SK-N-SH (cell line): ENCODE results near the gene FAM219B. TPM values are rescaled to one million over a fixed set of nuclear protein-coding genes. Genes with fewer than 3 reads are reported as not detected.

Experiments used
- CTCF ChIA-PET: fragments of 300-600, 350-600 bp; formaldehyde crosslinking; extraction: SDS; loops from one replicate; lab custom pipeline; 2021; lab: Yijun Ruan, JAX
- POLR2A ChIA-PET: fragments of 350-600 bp; sonication (Branson Sonifier 250); formaldehyde crosslinking; extraction: SDS; loops from one replicate; lab custom pipeline; 2020; ENCODE audit warnings: antibody characterized with exemption, inconsistent platforms; lab: Yijun Ruan, JAX
- DNase-seq: peaks from one replicate; pipeline ENCODE4 v3.0.0; 2012
- H2AFZ ChIP-seq: fragments of 200-600 bp; sonication (generic); 2 replicates; pipeline ENCODE4 v1.8.1; 2016; ENCODE audit warnings: antibody characterized with exemption, mild to moderate bottlenecking, low read depth
- H3F3A ChIP-seq: fragments of 200-600 bp; sonication (generic); replicated peaks from 2 replicates; pipeline ENCODE3; 2016; ENCODE audit warnings: antibody characterized with exemption, mild to moderate bottlenecking; ENCODE audit not compliant: insufficient read depth
- H3K27ac ChIP-seq, 2 experiments: fragments of 200-500 bp in 1 of 2; fragments of 200-600 bp in 1 of 2; sonication (Bioruptor generic) in 1 of 2; sonication (generic), shearing (Covaris generic) in 1 of 2; 2 replicates each; pipeline versions ENCODE4 v1.5.1 to v1.6.1; 2014 to 2016; ENCODE audit warnings: low read depth in 2 of 2, inconsistent platforms in 1 of 2, low read length in 1 of 2, mild to moderate bottlenecking in 1 of 2, mixed read lengths in 1 of 2
- H3K27me3 ChIP-seq: fragments of 200-600 bp; sonication (generic), shearing (Covaris generic); 2 replicates; pipeline ENCODE4 v1.6.1; 2016; ENCODE audit warnings: mixed run types; ENCODE audit not compliant: insufficient read depth
- H3K36me3 ChIP-seq, 2 experiments: fragments of 200-500 bp in 1 of 2; fragments of 200-600 bp in 1 of 2; sonication (Bioruptor generic) in 1 of 2; sonication (generic) in 1 of 2; replicated peaks in 1 of 2; 2 replicates each; pipeline versions ENCODE3 to v1.5.1; 2014 to 2016; ENCODE audit warnings: low read length in 1 of 2, mild to moderate bottlenecking in 1 of 2; ENCODE audit not compliant: insufficient read depth in 2 of 2, control insufficient read depth in 1 of 2
- H3K4me1 ChIP-seq, 2 experiments: fragments of 200-500 bp in 1 of 2; fragments of 200-600 bp in 1 of 2; sonication (Bioruptor generic) in 1 of 2; sonication (generic), shearing (Covaris generic) in 1 of 2; 2 replicates each; pipeline versions ENCODE4 v1.5.1 to v1.6.1; 2014 to 2016; ENCODE audit warnings: low read depth in 1 of 2, low read length in 1 of 2, mixed run types in 1 of 2; ENCODE audit not compliant: insufficient read depth in 2 of 2, control insufficient read depth in 1 of 2
- H3K4me2 ChIP-seq: fragments of 200-600 bp; sonication (generic), shearing (Covaris generic); 2 replicates; pipeline ENCODE4 v1.6.1; 2017; ENCODE audit warnings: mixed run types
- H3K4me3 ChIP-seq, 2 experiments: fragments of 200-500 bp in 1 of 2; fragments of 200-600 bp in 1 of 2; sonication (Bioruptor generic) in 1 of 2; sonication (generic), shearing (Covaris generic) in 1 of 2; 2 replicates each; pipeline versions ENCODE4 v1.5.1 to v1.8.1; 2014 to 2016; ENCODE audit warnings: low read depth in 2 of 2, inconsistent platforms in 1 of 2, low read length in 1 of 2, mild to moderate bottlenecking in 1 of 2, mixed read lengths in 1 of 2, moderate library complexity in 1 of 2
- H3K79me2 ChIP-seq: fragments of 200-600 bp; sonication (generic); 2 replicates; pipeline ENCODE4 v1.8.1; 2017; ENCODE audit warnings: mild to moderate bottlenecking; ENCODE audit not compliant: insufficient read depth
- H3K9ac ChIP-seq: fragments of 200-600 bp; sonication (generic); 2 replicates; pipeline ENCODE4 v1.6.1; 2017; ENCODE audit warnings: mixed run types
- H3K9me2 ChIP-seq: fragments of 200-600 bp; sonication (generic); 2 replicates; pipeline ENCODE4 v1.6.1; 2017; ENCODE audit warnings: mixed run types
- H3K9me3 ChIP-seq: fragments of 200-600 bp; sonication (generic); 2 replicates; pipeline ENCODE4 v1.6.1; 2017; ENCODE audit warnings: mixed run types, mild to moderate bottlenecking, moderate library complexity
- H4K20me1 ChIP-seq: fragments of 200-600 bp; sonication (generic); 2 replicates; pipeline ENCODE4 v1.6.1; 2017; ENCODE audit warnings: mild to moderate bottlenecking, mixed run types; ENCODE audit not compliant: insufficient read depth
- CHD2 ChIP-seq: fragments of 150-350 bp; IDR thresholded peaks from 2 replicates; pipeline ENCODE4 v1.6.1; 2018; ENCODE audit warnings: low read length; ENCODE audit not compliant: partially characterized antibody
- ELF1 ChIP-seq: IDR thresholded peaks from 2 replicates; pipeline ENCODE4 v1.4.0; 2012
- EZH2phosphoT487 ChIP-seq: fragments of 200-600 bp; sonication (generic); IDR thresholded peaks from 2 replicates; pipeline ENCODE4 v1.6.1; 2017; ENCODE audit warnings: low read depth, mixed run types, mild to moderate bottlenecking, antibody characterized with exemption, moderate library complexity, borderline replicate concordance
- FOSL2 ChIP-seq: IDR thresholded peaks from 2 replicates; pipeline ENCODE4 v1.4.0; 2012; ENCODE audit warnings: low read depth, mild to moderate bottlenecking, moderate library complexity, borderline replicate concordance
- FOXJ3 ChIP-seq: sonication (generic); formaldehyde crosslinking; IDR thresholded peaks from 2 replicates; pipeline ENCODE4 v1.5.1; 2020; ENCODE audit warnings: mild to moderate bottlenecking, missing genetic modification reagents
- GABPA ChIP-seq: IDR thresholded peaks from 2 replicates; pipeline ENCODE4 v1.4.0; 2012; ENCODE audit warnings: low read depth, mild to moderate bottlenecking
- GATA2 ChIP-seq: sonication (generic); formaldehyde crosslinking; IDR thresholded peaks from 2 replicates; pipeline ENCODE4 v1.5.0; 2020; ENCODE audit warnings: mild to moderate bottlenecking, missing genetic modification reagents
- JUND ChIP-seq: IDR thresholded peaks from 2 replicates; pipeline ENCODE4 v1.4.0; 2012
- NFIC ChIP-seq: IDR thresholded peaks from 2 replicates; pipeline ENCODE4 v1.4.0; 2012; ENCODE audit warnings: borderline replicate concordance
- PBX3 ChIP-seq: IDR thresholded peaks from 2 replicates; pipeline ENCODE4; 2012
- POLR2AphosphoS5 ChIP-seq: IDR thresholded peaks from 2 replicates; pipeline ENCODE4 v1.6.1; 2012; ENCODE audit warnings: low read depth, low read length
- RCOR1 ChIP-seq: fragments of 150-350 bp; IDR thresholded peaks from 2 replicates; pipeline ENCODE4 v1.6.1; 2017; ENCODE audit warnings: antibody characterized with exemption, low read length
- REST ChIP-seq: IDR thresholded peaks from 2 replicates; pipeline ENCODE4 v1.6.1; 2012; ENCODE audit warnings: mild to moderate bottlenecking, low read depth, low read length, moderate library complexity
- RXRA ChIP-seq: IDR thresholded peaks from 2 replicates; pipeline ENCODE4 v1.4.0; 2012; ENCODE audit warnings: low read depth, mild to moderate bottlenecking, borderline replicate concordance
- SIN3A ChIP-seq: IDR thresholded peaks from 2 replicates; pipeline ENCODE4 v1.6.1; 2012; ENCODE audit warnings: low read depth, mild to moderate bottlenecking, low read length, moderate library complexity, borderline replicate concordance
- SMC3 ChIP-seq: IDR thresholded peaks from 2 replicates; pipeline ENCODE4 v1.6.1; 2012; ENCODE audit warnings: low read depth, low read length, improper control_type of control experiment
- TAF1 ChIP-seq: IDR thresholded peaks from 2 replicates; pipeline ENCODE4 v1.6.1; 2012; ENCODE audit warnings: low read depth, mild to moderate bottlenecking, low read length, moderate library complexity, borderline replicate concordance
- TCF12 ChIP-seq: IDR thresholded peaks from 2 replicates; pipeline ENCODE4 v1.4.0; 2012
- YY1 ChIP-seq: IDR thresholded peaks from 2 replicates; pipeline ENCODE4 v1.4.0; 2012; ENCODE audit warnings: low read depth, mild to moderate bottlenecking
- WGBS: methylation state at CpG from one replicate; pipeline ENCODE4 v1.1.6; 2017; ENCODE audit warnings: low lambda C conversion rate; 5-methylcytosine and 5-hydroxymethylcytosine counted together
- polyA plus RNA-seq, 3 experiments: library from polyadenylated mRNA; depleted of rRNA; stranded (reverse); fragments of >200 nt; gene quantifications; 2 replicates each; pipeline ENCODE4 v1.2.3, GENCODE V29; 2012

FAM219B gene
- polyA plus RNA-seq, 1 of the 3 experiments (the other 2 are of a cell fraction), result 53.0 TPM

GRCh38 chr15:74924525-74924924 is 17.9 kb upstream of the FAM219B start:
- POLR2A ChIA-PET, result no interaction called here
- H3K9me2 ChIP-seq, result no peaks in the 10 kb centered on the region
- H3K27me3 ChIP-seq, result no peaks in the 10 kb centered on the region
- peaks cover 42 to 68% of the 10 kb centered on the region in 2 experiments for H3K36me3 ChIP-seq
- H3K9me3 ChIP-seq, result no peaks in the 10 kb centered on the region
- TF ChIP-seq TAF1 (no peak), JUND (no peak), TCF12 (no peak), GABPA (no peak), SMC3 (no peak), RXRA (no peak), GATA2 (CRISPR knock-in tag) (no peak), YY1 (no peak), FOXJ3 (no peak), POLR2AphosphoS5 (no peak), EZH2phosphoT487 (no peak), SIN3A (no peak), PBX3 (no peak), NFIC (no peak), REST (no peak), ELF1 (no peak), RCOR1 (no peak), CHD2 (no peak), FOSL2 (no peak)
- no peak overlapping the region for H3K9ac ChIP-seq
- H4K20me1 ChIP-seq, result 0 out of 2 replicates have a peak, but pooled peaks cover 4% of the 10 kb centered on the region
- H3K27ac ChIP-seq, result no peak overlapping the region
- no peak overlapping the region for H3K4me2 ChIP-seq
- WGBS, result 95% methylated on average over 3 of the region's 3 CpGs
- H3K4me1 ChIP-seq, result no peaks in the 10 kb centered on the region
- H3F3A ChIP-seq, result peaks cover 6% of the 10 kb centered on the region
- H3K4me3 ChIP-seq, result no peak overlapping the region
- peaks cover 29% of the 10 kb centered on the region for H3K79me2 ChIP-seq
- DNase-seq, result no peak
- CTCF ChIA-PET, result interaction anchor here (1.0 to 2.1 kb wide), 2 partner anchors 10 to 23 kb away, joined by 3 to 5 read pairs; no protein-coding TSS in a partner anchor
- no peak overlapping the region for H2AFZ ChIP-seq
